NCI-H1436 treated with DMSO at 0.1 percent for 48 hours (cell line): ENCODE measurements around the gene NKX1-1.
"Not testable (repeated sequence)": the region's sequence is repeated elsewhere in the genome, so short reads cannot be mapped to it uniquely, and the experiment has no call there.

Experiments
- DNase-seq: peaks from one replicate; lab custom pipeline; 2025; lab: John Stamatoyannopoulos, UW

NKX1-1 gene

GRCh38 chr4:1373892-1374705, 32.1 kb downstream of the NKX1-1 start:
- no peak for DNase-seq

DNA sequence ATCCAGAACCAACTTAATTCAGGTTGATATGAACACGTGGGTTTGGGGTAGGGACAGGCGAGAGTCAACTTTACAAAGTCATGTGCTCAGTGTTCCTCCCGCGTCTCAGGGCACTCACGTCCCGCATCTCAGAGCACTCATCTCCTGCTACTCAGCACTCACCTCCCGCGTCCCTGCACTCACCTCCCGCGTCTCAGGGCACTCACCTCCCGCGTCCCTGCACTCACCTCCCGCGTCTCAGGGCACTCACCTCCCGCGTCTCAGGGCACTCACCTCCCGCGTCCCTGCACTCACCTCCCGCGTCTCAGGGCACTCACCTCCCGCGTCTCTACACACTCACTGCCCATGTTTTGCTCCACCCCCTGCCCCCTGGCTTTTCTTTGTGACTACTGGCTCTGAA, 33.7 kb downstream of the NKX1-1 start:
- DNase-seq, result not testable (repeated sequence)

GRCh38 chr4:1371176-1372165, 34.8 kb downstream of the NKX1-1 start:
- no peak for DNase-seq

GRCh38 chr4:1370321-1371124, 35.7 kb downstream of the NKX1-1 start:
- no peak for DNase-seq

- no peak for DNase-seq
Observed at GRCh38 chr4:1369479-1370079, 36.7 kb downstream of the NKX1-1 start.

GRCh38 chr4:1369091-1369450, 37.2 kb downstream of the NKX1-1 start:
- DNase-seq, result no peak

DNA sequence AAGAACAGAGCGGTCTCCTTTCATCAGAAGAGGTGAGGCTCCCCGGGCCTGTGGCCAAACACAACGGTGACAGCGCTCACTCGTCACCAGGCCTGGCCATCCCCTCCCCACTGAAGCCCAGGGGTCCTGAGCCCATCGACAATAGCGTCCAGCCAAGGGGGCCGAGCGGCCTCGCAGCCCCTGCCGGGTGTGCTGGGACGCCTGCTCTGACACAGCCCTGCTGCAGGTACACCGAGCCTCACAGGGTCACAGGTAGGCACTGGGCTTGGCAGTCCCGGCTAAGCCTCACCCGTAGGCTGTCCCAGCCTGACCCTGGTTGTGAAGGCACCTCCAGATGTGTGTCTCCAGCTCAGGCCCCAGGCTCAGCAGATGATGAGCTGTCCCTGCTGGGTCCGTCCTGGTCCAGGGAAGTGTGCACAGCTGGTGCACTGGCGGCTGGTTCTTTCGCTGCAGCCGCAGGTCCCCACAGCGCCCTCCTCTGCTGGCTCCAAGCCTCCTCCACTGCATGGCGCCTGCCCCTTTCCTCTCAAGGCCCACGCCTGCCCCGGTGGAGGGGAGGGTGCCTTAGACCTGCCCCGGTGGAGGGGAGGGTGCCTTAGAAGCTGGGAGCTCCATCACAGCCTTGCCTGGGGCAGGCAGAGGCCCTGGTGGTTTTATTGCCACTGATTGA, 37.7 kb downstream of the NKX1-1 start:
- no peak for DNase-seq

- no peak for DNase-seq
Observed at GRCh38 chr4:1367936-1368289, 38.3 kb downstream of the NKX1-1 start.

DNA sequence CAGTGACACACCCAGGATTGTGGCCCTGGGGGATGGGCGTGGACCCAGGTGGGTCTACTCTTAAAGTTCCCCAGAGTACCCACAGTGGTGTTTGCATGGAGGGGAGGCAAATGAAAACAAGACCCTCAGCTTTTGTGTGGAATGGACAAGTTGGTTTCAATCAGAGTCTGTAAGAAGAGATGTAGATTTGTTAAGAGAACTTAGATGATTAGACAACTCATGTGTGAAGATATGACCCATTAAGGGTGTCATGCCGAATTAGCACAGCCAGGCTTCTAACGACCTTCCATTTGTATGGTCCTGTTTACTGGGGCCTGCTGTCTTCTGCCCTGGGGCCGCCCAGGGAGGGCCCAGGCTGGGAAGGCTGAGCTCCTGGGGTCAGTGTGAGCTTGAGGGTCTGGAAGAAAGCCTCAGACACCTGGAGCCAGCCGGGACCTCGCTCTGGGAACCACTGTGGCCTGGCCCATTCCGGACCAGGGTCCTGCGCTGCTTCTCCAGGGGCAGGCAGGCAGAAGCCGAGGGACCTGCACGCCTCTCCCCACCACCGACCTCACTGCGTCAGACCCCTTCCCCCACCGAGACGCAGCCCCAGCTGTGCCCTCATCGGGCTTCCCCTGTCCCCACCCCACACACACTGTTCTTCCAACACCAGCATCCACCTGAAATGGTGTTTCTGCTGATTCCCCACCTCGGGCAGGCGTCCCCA, 38.9 kb downstream of the NKX1-1 start:
- DNase-seq, result no peak

DNA sequence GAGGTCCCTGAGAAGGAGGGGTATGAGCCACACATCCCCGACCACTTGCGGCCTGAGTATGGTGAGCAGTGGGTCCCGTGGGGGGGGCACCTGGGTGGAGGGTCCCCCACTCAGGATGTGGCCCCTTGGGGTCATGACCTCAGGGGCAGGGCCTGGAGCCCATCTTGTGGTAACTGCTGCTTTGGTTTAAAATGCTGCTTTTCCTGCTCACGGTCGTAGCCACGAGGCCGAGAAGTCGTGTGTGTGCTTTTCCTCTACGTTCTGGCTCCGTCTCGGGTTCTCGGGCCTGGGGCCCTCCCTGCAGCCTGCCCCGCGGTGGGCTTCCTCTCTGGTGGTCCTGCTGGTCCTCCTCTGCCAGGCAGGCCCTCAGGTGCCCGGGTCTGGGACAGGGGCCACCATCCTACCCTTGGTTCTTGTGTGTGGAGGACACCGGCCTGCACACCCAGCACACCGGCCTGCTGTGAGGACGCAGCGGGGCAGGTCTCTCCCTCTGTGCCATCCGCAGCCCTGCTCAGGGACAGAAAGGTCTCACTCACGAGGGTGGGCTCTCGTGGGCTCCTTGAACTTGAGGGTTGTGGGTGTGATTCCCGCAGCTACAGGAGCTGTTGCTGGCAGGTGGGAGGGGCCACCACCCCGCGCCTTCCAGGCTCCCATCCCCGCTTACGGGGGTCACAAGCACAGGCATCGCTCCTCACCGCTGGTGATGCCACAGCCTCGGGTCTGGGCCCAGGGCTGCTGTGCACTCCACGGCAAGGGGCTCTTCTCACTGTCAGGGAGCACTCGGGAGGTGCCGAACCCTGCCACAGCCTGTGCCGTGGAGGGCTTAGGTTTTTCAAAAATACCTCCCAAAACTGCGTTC, 39.6 kb downstream of the NKX1-1 start:
- no peak for DNase-seq

DNA sequence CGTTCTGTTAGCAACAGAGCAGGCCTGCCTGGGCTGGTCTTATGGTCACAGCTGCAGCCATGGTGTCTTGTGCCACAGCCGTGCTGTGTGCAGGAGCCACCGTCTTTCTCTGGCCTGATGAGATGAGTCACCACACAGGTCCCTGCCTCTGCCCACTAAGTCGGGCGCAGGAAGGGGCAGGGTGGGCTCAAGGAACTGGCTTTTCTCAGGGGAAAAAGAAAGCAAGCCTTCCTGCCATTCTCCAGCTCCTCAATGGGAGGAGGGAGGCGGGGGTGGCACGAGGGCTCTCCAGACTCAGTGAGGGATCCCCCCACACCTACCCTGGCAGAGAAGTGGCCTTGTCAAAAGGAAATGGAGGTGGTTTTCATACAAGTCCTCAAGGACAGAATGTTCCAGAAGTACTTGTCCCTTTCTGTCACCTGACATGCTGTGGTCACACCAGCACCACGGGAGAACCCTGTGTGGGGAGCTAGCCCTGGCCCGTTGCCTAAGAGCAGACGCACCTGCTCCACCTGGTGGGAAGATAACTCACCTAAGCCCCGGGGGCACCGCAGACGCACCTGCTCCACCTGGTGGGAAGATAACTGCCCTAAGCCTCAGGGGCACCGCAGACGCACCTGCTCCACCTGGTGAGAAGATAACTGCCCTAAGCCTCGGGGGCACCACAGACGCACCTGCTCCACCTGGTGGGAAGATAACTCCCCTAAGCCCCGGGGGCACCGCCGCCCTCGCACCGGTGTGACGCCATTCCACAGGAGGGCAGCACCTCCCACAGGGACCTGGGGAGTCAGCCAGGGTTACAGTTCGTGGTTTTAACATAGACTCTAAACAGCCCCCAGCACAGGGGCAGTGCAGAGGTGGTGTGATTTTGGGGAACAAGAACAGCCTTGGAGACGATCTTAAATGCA, 40.7 kb downstream of the NKX1-1 start:
- peak; percentile 73 for DNase-seq

DNA sequence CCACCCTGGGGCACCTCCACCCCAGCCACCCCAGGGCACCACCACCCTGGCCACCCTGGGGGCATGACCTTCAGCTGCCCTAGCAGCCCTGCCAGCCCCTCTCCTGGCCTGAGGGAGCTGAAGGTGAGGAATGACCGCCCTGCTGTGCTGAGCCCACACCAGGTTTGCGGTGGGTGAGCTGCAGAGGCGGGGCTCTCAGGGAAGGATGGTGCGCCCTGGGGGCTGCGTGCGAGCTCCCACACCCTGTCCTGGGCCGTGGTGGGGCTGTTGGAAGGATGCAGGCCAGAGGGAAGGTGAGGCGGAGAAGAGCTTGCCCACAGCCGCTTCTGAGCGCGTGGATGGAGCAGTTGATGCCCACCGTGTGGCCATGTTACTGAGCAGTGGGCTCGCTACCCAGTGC, 41.5 kb downstream of the NKX1-1 start:
- no peak for DNase-seq

DNA sequence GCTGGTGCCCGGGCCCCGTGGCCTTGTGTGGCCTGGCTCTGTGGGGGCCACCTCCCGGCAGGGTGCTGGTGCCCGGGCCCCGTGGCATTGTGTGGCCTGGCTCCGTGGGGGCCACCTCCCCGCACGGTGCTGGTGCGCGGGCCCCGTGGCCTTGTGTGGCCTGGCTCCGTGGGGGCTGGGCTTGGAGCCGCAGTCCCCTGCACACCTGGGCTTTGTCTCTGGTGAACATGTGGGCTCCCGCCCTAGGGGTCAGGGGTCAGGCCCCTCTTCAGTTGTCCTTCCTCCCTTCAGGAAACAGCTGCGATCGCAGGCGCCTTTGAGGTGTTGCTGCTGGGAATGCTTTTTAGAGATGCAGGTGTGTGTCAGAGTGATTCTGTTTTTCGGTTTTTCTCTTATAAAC, 42.0 kb downstream of the NKX1-1 start:
- DNase-seq, result no peak

GRCh38 chr4:1363513-1363912, 42.7 kb downstream of the NKX1-1 start:
- peak; percentile 24 for DNase-seq

- no peak for DNase-seq
Observed at GRCh38 chr4:1362521-1362920, 43.7 kb downstream of the NKX1-1 start.

DNA sequence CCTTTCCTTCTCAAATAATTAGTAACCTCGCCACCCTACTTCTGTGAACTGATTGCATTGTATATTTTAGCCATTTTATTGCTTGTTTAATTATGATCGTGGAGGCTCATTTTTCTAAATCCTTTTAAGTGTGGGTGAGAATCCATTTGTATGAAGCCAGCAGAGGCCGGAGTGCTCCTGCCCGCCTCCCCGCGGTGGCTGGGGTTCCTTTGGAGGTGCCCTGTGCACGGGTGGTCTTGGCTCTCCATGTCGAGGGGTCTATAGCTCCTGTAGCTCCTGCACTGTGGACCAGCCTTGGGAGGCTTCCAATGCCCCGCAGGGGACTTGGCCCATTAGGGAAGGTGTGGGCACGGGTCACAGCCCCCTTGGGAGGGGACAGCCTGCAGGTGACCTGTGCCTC, 44.2 kb downstream of the NKX1-1 start:
- no peak for DNase-seq

GRCh38 chr4:1361431-1361830, 44.8 kb downstream of the NKX1-1 start:
- DNase-seq, result no peak

GRCh38 chr4:1360423-1361283, 45.6 kb downstream of the NKX1-1 start:
- DNase-seq, result no peak
